GM20000 (cell line): Measurements from ENCODE around the gene AFP.

Experiments used
- DNase-seq: peaks from one replicate; pipeline ENCODE4 v3.0.0; 2012; ENCODE audit warnings: low spot score
- CTCF ChIP-seq: IDR thresholded peaks from 2 replicates; pipeline ENCODE4 v1.5.1; 2012; ENCODE audit warnings: mild to moderate bottlenecking, control low read depth; ENCODE audit errors: extremely low read depth, missing control alignments

AFP gene

DNA sequence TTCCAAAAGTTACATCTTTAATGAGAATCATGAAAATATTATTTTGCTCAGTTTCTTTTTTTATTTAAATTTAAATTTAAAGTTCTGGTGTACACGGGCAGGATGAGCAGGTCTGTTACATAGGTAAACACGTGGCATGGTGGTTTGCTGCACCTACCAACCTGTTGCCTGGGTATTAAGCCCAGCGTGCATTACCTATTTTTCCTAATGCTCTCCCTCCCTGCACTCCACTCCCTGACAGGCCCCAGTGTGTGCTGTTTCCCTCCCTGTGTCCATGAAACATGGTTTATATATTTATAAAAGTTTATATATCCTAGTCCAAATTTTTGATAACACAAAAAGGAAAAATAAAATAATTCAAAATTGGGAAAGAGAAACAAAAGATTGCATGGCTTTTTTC is 4.0 kb downstream of the AFP start:
- DNase-seq, result no peak
- TF ChIP-seq CTCF, result no peak

- DNase-seq, result no peak
- no peak for TF ChIP-seq CTCF
These were observed 4.6 kb downstream of the AFP start for GRCh38 chr4:73440653-73441052.

DNA sequence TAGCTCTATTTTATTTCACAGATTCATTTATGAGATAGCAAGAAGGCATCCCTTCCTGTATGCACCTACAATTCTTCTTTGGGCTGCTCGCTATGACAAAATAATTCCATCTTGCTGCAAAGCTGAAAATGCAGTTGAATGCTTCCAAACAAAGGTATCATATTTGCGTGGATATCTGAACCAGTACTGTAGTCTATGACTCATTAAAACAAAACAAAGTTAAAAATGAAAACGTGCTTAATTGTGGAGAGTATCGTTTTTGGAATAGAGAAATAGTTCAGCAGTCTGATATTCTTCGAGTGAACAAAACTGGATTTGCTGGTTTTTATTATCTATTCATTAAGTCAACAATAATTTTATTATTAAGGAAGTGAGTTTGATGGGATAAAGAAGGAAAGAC is 6.3 kb downstream of the AFP start:
- no peak for DNase-seq
- no peak for TF ChIP-seq CTCF

GRCh38 chr4:73443224-73443623 is 7.2 kb downstream of the AFP start:
- no peak for DNase-seq

GRCh38 chr4:73445383-73446335 is 9.6 kb downstream of the AFP start:
- no peak for TF ChIP-seq CTCF
- DNase-seq, result no peak

More at GRCh38 chr4:73443224-73443623, 7.2 kb downstream of the AFP start:
- no peak for TF ChIP-seq CTCF

DNA sequence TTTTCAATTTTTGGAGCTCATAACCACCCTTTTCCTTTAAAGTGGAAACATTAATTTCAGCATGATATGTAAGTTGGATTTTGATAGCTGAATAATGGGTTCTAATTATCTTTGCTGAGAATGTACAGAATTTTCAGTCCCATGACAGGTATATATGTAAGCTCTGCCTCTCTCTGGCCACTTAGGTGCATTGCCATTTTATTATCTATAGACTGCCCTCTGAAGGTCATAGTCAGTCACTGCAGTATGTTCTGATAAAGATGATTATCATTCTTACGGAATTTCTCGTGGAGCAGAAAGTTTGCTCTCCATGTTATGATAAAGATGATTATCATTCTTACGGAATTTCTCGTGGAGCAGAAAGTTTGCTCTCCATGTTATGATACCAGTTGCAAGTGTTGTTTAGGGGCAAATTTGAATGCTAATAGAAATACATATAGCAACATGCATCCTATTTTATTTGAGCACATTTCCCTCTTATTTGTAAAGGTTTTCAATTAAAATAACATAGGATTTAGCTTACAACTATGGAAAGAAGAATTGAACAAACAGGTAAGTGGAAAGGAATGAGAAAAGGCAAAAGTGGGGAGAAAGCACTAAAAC is 10.4 kb downstream of the AFP start:
- peak; percentile 51 for DNase-seq
- peak; percentile 80 for TF ChIP-seq CTCF

DNA sequence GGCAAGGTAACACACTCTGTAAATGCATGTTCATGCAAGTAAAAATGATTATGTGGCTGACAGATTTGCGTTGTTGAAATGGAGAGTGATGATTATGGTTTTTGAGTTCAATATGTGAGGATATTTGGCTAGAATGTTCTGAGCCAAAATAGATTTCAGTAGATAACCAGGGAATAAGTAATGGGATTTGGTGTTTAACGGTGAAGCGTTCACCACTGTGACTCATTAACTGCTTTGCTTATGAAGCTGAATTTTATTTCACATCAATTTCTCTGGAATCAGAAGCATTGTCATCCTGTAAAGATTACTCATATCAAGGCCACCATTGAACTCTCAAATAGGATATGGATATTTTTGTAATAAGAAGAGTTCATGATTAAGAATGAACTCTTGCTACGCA is 11.7 kb downstream of the AFP start:
- no peak for TF ChIP-seq CTCF
- no peak for DNase-seq
